Measurements from ENCODE around the gene RNF144A.

DNA sequence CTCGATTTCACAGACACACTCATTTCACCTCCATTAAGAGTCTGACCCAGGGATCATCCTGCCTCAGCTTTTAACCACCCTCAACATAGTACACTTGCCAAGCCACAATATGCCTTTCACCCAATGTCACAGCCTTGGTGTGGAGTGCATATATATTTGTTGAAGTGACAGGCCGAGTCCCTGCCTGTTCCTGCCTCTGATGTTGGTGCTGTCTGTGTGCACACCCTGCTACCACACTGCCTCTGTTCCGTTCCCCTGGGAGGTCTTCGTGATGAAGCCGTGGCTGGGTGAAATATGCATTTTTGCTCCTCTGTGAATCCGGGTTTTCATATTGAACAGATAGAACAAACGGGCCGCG lies 90.3 kb downstream of the RNF144A start:
- TF ChIP-seq, protein P1, sequence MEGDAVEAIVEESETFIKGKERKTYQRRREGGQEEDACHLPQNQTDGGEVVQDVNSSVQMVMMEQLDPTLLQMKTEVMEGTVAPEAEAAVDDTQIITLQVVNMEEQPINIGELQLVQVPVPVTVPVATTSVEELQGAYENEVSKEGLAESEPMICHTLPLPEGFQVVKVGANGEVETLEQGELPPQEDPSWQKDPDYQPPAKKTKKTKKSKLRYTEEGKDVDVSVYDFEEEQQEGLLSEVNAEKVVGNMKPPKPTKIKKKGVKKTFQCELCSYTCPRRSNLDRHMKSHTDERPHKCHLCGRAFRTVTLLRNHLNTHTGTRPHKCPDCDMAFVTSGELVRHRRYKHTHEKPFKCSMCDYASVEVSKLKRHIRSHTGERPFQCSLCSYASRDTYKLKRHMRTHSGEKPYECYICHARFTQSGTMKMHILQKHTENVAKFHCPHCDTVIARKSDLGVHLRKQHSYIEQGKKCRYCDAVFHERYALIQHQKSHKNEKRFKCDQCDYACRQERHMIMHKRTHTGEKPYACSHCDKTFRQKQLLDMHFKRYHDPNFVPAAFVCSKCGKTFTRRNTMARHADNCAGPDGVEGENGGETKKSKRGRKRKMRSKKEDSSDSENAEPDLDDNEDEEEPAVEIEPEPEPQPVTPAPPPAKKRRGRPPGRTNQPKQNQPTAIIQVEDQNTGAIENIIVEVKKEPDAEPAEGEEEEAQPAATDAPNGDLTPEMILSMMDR (IDR thresholded peaks at IDR 0.05) = no peak
- TF ChIP-seq EP300 (IDR thresholded peaks at IDR 0.05) (no peak), POLR2A (IDR thresholded peaks at IDR 0.05) (no peak)

Data from tibial nerve (tissue), 4 donors.